ENCODE results near the gene KCNQ5. TPM values are rescaled to one million over a fixed set of nuclear protein-coding genes. Genes with fewer than 3 reads are reported as not detected.

The KCNQ5 gene
- total RNA-seq, 2 experiments from 2014 or later, result 2.1 to 2.5 TPM

DNA sequence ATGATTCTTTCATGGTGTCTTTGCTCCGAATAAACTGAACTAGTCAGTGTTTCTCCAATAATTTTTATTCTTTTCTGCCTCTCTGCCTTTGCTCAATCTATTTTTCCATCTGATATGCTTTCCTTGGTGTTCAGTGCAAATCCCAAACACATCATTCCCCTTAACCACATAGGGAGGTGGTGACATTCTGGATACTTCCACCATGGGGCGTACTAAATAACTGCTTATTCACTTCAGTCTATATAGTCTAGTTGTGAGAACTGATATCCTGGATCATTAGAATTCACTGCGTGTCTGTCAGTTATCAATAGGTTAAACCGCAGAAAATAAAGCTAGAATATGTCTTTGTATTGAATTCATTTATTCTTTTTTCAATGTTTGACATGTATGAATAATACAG is 83.1 kb downstream of the KCNQ5 start:
- Histone ChIP-seq H3K27ac (ENCODE audit: low read depth in 1 of 2, low read length in 2 of 2) (no peak overlapping the region), H3K27me3 (ENCODE audit: control insufficient read depth in 1 of 2, insufficient read depth in 2 of 2, low read length in 2 of 2) (no peaks in the 10 kb centered on the region), H3K4me3 (ENCODE audit: low read length) (no peak overlapping the region), H3K9me3 (ENCODE audit: control insufficient read depth in 1 of 2, insufficient read depth in 1 of 2, low read length in 2 of 2) (no peaks in the 10 kb centered on the region), H3K4me1 (ENCODE audit: insufficient read depth, low read length) (no peaks in the 10 kb centered on the region), H3K36me3 (ENCODE audit: insufficient read depth, low read length) (no peaks in the 10 kb centered on the region)
- no peaks in the 10 kb centered on the region for H3K4me1 Mint-ChIP-seq (ENCODE audit: low read depth)
- ChIA-PET POLR2A (no interaction called here), CTCF (no interaction called here)
- DNase-seq, result no peak
- no peaks in the 10 kb centered on the region for H3K27me3 Mint-ChIP-seq
- H3K36me3 Mint-ChIP-seq (ENCODE audit: low read depth), result no peaks in the 10 kb centered on the region
- intact Hi-C loops (cut with DNase I, micrococcal nuclease), result no loop called here
- H3K27ac Mint-ChIP-seq, result no peak overlapping the region
- H3K9me3 Mint-ChIP-seq, result no peaks in the 10 kb centered on the region
- ATAC-seq (ENCODE audit: poor library complexity), result no peak
- no peak overlapping the region for H3K4me3 Mint-ChIP-seq
- TF ChIP-seq, protein P1, sequence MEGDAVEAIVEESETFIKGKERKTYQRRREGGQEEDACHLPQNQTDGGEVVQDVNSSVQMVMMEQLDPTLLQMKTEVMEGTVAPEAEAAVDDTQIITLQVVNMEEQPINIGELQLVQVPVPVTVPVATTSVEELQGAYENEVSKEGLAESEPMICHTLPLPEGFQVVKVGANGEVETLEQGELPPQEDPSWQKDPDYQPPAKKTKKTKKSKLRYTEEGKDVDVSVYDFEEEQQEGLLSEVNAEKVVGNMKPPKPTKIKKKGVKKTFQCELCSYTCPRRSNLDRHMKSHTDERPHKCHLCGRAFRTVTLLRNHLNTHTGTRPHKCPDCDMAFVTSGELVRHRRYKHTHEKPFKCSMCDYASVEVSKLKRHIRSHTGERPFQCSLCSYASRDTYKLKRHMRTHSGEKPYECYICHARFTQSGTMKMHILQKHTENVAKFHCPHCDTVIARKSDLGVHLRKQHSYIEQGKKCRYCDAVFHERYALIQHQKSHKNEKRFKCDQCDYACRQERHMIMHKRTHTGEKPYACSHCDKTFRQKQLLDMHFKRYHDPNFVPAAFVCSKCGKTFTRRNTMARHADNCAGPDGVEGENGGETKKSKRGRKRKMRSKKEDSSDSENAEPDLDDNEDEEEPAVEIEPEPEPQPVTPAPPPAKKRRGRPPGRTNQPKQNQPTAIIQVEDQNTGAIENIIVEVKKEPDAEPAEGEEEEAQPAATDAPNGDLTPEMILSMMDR (IDR thresholded peaks at IDR 0.05), result no peak

DNA sequence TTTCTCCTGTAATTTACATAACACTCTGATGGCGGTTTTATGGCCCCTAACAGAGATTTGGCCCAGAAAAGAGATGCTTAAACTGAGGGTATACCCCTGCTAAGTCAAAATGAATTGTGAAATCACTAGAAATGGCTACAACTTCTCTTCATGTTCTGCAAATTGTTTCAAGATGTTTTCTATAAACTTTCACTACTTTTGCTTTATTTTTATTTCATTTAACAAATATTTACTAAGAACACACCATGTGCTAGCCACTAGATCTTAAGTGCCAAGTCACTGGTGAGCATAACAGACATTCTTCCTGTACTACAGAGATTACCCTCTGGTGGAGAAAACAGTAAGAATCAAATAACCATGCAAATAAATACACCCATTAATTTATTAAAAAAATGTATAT is 87.6 kb downstream of the KCNQ5 start:
- ChIA-PET POLR2A (no interaction called here), CTCF (no interaction called here)
- Histone ChIP-seq H3K27me3 (ENCODE audit: control insufficient read depth in 1 of 2, insufficient read depth in 2 of 2, low read length in 2 of 2) (no peaks in the 10 kb centered on the region), H3K4me3 (ENCODE audit: low read length) (no peak overlapping the region), H3K27ac (ENCODE audit: low read depth in 1 of 2, low read length in 2 of 2) (no peak overlapping the region), H3K36me3 (ENCODE audit: insufficient read depth, low read length) (no peaks in the 10 kb centered on the region), H3K9me3 (ENCODE audit: control insufficient read depth in 1 of 2, insufficient read depth in 1 of 2, low read length in 2 of 2) (no peaks in the 10 kb centered on the region), H3K4me1 (ENCODE audit: insufficient read depth, low read length) (no peaks in the 10 kb centered on the region)
- intact Hi-C loops (cut with DNase I, micrococcal nuclease), result no loop called here
- no peak overlapping the region for H3K27ac Mint-ChIP-seq
- ATAC-seq (ENCODE audit: poor library complexity) (no peak), DNase-seq (no peak)
- H3K4me3 Mint-ChIP-seq, result no peak overlapping the region
- TF ChIP-seq, protein P1 (IDR thresholded peaks at IDR 0.05), result no peak
- peaks cover 4% of the 10 kb centered on the region for H3K9me3 Mint-ChIP-seq
- no peaks in the 10 kb centered on the region for H3K4me1 Mint-ChIP-seq (ENCODE audit: low read depth)
- H3K36me3 Mint-ChIP-seq (ENCODE audit: low read depth), result no peaks in the 10 kb centered on the region
- H3K27me3 Mint-ChIP-seq, result no peaks in the 10 kb centered on the region

DNA sequence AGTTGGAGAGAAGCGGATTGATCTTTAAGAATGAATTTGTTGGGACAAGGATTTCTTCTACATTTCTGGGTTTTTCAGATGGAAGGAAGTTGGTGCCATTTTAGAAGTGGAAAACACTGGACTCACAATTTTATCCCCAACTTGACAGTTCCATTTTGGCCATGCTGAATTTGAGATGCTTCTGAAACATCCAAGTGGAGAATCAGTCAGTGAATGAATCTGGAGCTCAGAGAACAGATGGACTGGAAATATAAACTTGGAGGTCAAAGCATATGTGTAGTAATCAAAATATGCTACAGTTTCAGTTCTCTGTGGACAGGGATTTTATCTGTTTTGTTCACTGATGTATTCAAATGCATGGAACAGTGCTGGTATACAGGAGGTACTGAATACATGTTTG is 89.9 kb downstream of the KCNQ5 start:
- Mint-ChIP-seq H3K9me3 (peaks cover 4% of the 10 kb centered on the region), H3K4me3 (no peak overlapping the region), H3K36me3 (ENCODE audit: low read depth) (no peaks in the 10 kb centered on the region), H3K27me3 (no peaks in the 10 kb centered on the region), H3K27ac (no peak overlapping the region), H3K4me1 (ENCODE audit: low read depth) (no peaks in the 10 kb centered on the region)
- H3K36me3 ChIP-seq (ENCODE audit: insufficient read depth, low read length), result no peaks in the 10 kb centered on the region
- ATAC-seq (ENCODE audit: poor library complexity), result no peak
- POLR2A ChIA-PET, result no interaction called here
- no peaks in the 10 kb centered on the region for H3K9me3 ChIP-seq (ENCODE audit: control insufficient read depth in 1 of 2, insufficient read depth in 1 of 2, low read length in 2 of 2)
- CTCF ChIA-PET, result no interaction called here
- intact Hi-C loops (cut with DNase I, micrococcal nuclease), result no loop called here
- H3K27me3 ChIP-seq (ENCODE audit: control insufficient read depth in 1 of 2, insufficient read depth in 2 of 2, low read length in 2 of 2), result no peaks in the 10 kb centered on the region
- no peak for DNase-seq
- TF ChIP-seq, protein P1 (IDR thresholded peaks at IDR 0.05), result no peak
- H3K4me3 ChIP-seq (ENCODE audit: low read length), result no peak overlapping the region
- no peaks in the 10 kb centered on the region for H3K4me1 ChIP-seq (ENCODE audit: insufficient read depth, low read length)
- no peak overlapping the region for H3K27ac ChIP-seq (ENCODE audit: low read depth in 1 of 2, low read length in 2 of 2)

Data from CD4-positive, alpha-beta T cell (primary cell).